ENCODE measurements around the gene EXOC4. TPM values are rescaled to one million over a fixed set of nuclear protein-coding genes. Genes with fewer than 3 reads are reported as not detected.

EXOC4 gene
- total and polyA plus RNA-seq, 2 of the 13 experiments (the other 11 are each of a cell fraction or from before 2014, with no cell fraction given), result 22.5 to 39.0 TPM

- no peak for ATAC-seq
- in situ Hi-C loops (cut with HindIII; ENCODE audit: extremely low pct_ligation_motif_present, low pct_unique_long_range_greater_than_20kb) (no loop called here), intact Hi-C loops (cut with micrococcal nuclease; ENCODE audit: unreplicated experiment) (no loop called here)
- Histone ChIP-seq H3K4me1 (ENCODE audit: insufficient read depth, low read length) (peaks cover 25% of the 10 kb centered on the region), H3K4me3 (replicated peaks in 1 of 3; ENCODE audit: insufficient read depth in 1 of 3, low read depth in 2 of 3, low read length in 3 of 3) (no peak overlapping the region), H2AFZ (ENCODE audit: low read length) (no peak overlapping the region), H4K20me1 (ENCODE audit: insufficient read depth, low read length) (no peaks in the 10 kb centered on the region; the same call in 1 of the 2 replicates), H3K79me2 (ENCODE audit: insufficient read depth, low read length) (no peaks in the 10 kb centered on the region), H3K9ac (ENCODE audit: insufficient read depth, low read depth, low read length) (no peak overlapping the region), H3K9me3 (ENCODE audit: low read length) (no peaks in the 10 kb centered on the region), H3K36me3 (replicated peaks in 1 of 2; ENCODE audit: control insufficient read depth in 1 of 2, insufficient read depth in 2 of 2, low read length in 2 of 2) (0 out of 5 replicates have a peak, but pooled peaks cover 0 to 3% of the 10 kb centered on the region in 2 experiments), H3K27ac (ENCODE audit: extremely low read length, insufficient read depth, low read length) (no peak overlapping the region), H3K4me2 (ENCODE audit: low read depth, low read length) (no peak overlapping the region), H3K27me3 (ENCODE audit: control insufficient read depth in 1 of 2, insufficient read depth in 2 of 2, low read length in 2 of 2) (no peaks in the 10 kb centered on the region)
- no peak for TF ChIP-seq ZNF256 (CRISPR knock-in tag; conservative IDR thresholded peaks at IDR 0.05)
- TF ChIP-seq ZNF124 (CRISPR knock-in tag; IDR thresholded peaks at IDR 0.05), result no peak
- no peak for TF ChIP-seq ZMYM3 (CRISPR knock-in tag; IDR thresholded peaks at IDR 0.05)
- TF ChIP-seq ZBTB1 (CRISPR knock-in tag; IDR thresholded peaks at IDR 0.05; ENCODE audit: borderline replicate concordance), result no peak
- no peak for TF ChIP-seq ZNF558 (CRISPR knock-in tag; IDR thresholded peaks at IDR 0.05; ENCODE audit: borderline replicate concordance)
- no peak for TF ChIP-seq PCBP1 (IDR thresholded peaks at IDR 0.05; ENCODE audit: borderline replicate concordance, low read depth, low read length)
- no peak for TF ChIP-seq ZNF431 (CRISPR knock-in tag; IDR thresholded peaks at IDR 0.05; ENCODE audit: borderline replicate concordance, low read depth)
- 100% methylated on average over 1 of the region's 1 CpG for WGBS (ENCODE audit: low lambda C conversion rate)
- POLR2A ChIA-PET, result no interaction called here
- CTCF ChIA-PET (ENCODE audit: low intra/inter-chr PET ratio, low total read pairs), result no interaction called here
- FAIRE-seq, result no peak
- DNase-seq (ENCODE audit: low spot score), result no peak
- BruUV-seq (replicated peaks), result no TSS peak
Observed at GRCh38 chr7:133718131-133718530, 465.3 kb downstream of the EXOC4 start.

GRCh38 chr7:133723044-133723443 lies 470.2 kb downstream of the EXOC4 start:
- Histone ChIP-seq H3K4me1 (ENCODE audit: insufficient read depth, low read length) (peaks cover 39% of the 10 kb centered on the region), H3K79me2 (ENCODE audit: insufficient read depth, low read length) (no peaks in the 10 kb centered on the region), H3K27me3 (ENCODE audit: control insufficient read depth in 1 of 2, insufficient read depth in 2 of 2, low read length in 2 of 2) (no peaks in the 10 kb centered on the region; a peak in 1 of 5 replicates), H2AFZ (ENCODE audit: low read length) (no peak overlapping the region), H3K27ac (ENCODE audit: extremely low read length, insufficient read depth, low read length) (no peak overlapping the region), H3K9me3 (ENCODE audit: low read length) (no peaks in the 10 kb centered on the region), H3K36me3 (replicated peaks in 1 of 2; ENCODE audit: control insufficient read depth in 1 of 2, insufficient read depth in 2 of 2, low read length in 2 of 2) (0 out of 5 replicates have a peak, but pooled peaks cover 0 to 3% of the 10 kb centered on the region in 2 experiments), H3K4me2 (ENCODE audit: low read depth, low read length) (no peak overlapping the region), H3K9ac (ENCODE audit: insufficient read depth, low read depth, low read length) (no peak overlapping the region), H3K4me3 (replicated peaks in 1 of 3; ENCODE audit: insufficient read depth in 1 of 3, low read depth in 2 of 3, low read length in 3 of 3) (no peak overlapping the region), H4K20me1 (ENCODE audit: insufficient read depth, low read length) (no peaks in the 10 kb centered on the region; the same call in 1 of the 2 replicates)
- 91% methylated on average over 1 of the region's 1 CpG for WGBS (ENCODE audit: low lambda C conversion rate)
- ChIA-PET CTCF (ENCODE audit: low intra/inter-chr PET ratio, low total read pairs) (no interaction called here), POLR2A (no interaction called here)
- no peak for FAIRE-seq
- in situ Hi-C loops (cut with HindIII; ENCODE audit: extremely low pct_ligation_motif_present, low pct_unique_long_range_greater_than_20kb) (no loop called here), intact Hi-C loops (cut with micrococcal nuclease; ENCODE audit: unreplicated experiment) (no loop called here)
- no peak for DNase-seq (ENCODE audit: low spot score)
- BruUV-seq (replicated peaks), result no TSS peak
- no peak for ATAC-seq
- TF ChIP-seq E2F2 (CRISPR knock-in tag; IDR thresholded peaks at IDR 0.05; ENCODE audit: borderline replicate concordance), result no peak
- TF ChIP-seq BORCS8-MEF2B (CRISPR knock-in tag; IDR thresholded peaks at IDR 0.05), result no peak
- TF ChIP-seq CEBPZ (IDR thresholded peaks at IDR 0.05; ENCODE audit: low read length), result no peak
- no peak for TF ChIP-seq ZNF670 (CRISPR knock-in tag; IDR thresholded peaks at IDR 0.05; ENCODE audit: borderline replicate concordance)
- no peak for TF ChIP-seq MEIS1 (CRISPR knock-in tag; IDR thresholded peaks at IDR 0.05; ENCODE audit: borderline replicate concordance)
- no peak for TF ChIP-seq TBX2 (CRISPR knock-in tag; IDR thresholded peaks at IDR 0.05; ENCODE audit: borderline replicate concordance)
- TF ChIP-seq CENPT (CRISPR knock-in tag; IDR thresholded peaks at IDR 0.05; ENCODE audit: low read depth), result no peak
- no peak for TF ChIP-seq ZNF75D (CRISPR knock-in tag; IDR thresholded peaks at IDR 0.05; ENCODE audit: borderline replicate concordance)
- TF ChIP-seq RFX1 (IDR thresholded peaks at IDR 0.05), result no peak

All from HepG2 (cell line).